K562 (cell line): Measurements from ENCODE around the gene NOD2. TPM values are rescaled to one million over a fixed set of nuclear protein-coding genes. Genes with fewer than 3 reads are reported as not detected.

Experiments used
- ATAC-seq: fragments of 200-7000 bp; cut with Tn5 transposase; 3 replicates; pipeline ENCODE4 v1.9.1; 2020; ENCODE audit warnings: moderate library complexity
- BruUV-seq: library from RNA; stranded (reverse); fragments of 400-500 nt; replicated peaks from 2 replicates; lab custom pipeline; 2021; lab: Mats Ljungman, UMichigan
- CTCF ChIA-PET: fragments of 300-600 bp; formaldehyde crosslinking; extraction: SDS; loops from one replicate; lab custom pipeline; 2021; ENCODE audit warnings: low intra/inter-chr PET ratio; lab: Yijun Ruan, JAX
- POLR2A ChIA-PET: fragments of 300-600, 350-650 bp; sonication (Branson Sonifier 250); formaldehyde crosslinking; extraction: SDS; loops from one replicate; lab custom pipeline; 2021; ENCODE audit warnings: antibody characterized with exemption, inconsistent platforms; lab: Yijun Ruan, JAX
- DNase-seq, 4 experiments: peaks; one replicate each; pipeline versions ENCODE4 v3.0.0 to v3.0.0-alpha.2; 2011 to 2018; ENCODE audit warnings: low spot score in 3 of 4, mixed read lengths in 3 of 4; ENCODE audit errors: extremely low read depth in 1 of 4
- FAIRE-seq: peaks from 2 replicates; lab custom pipeline; 2011; peaks lifted over from hg19 to GRCh38; lab: Jason Lieb, UNC
- H2AFZ ChIP-seq: 2 replicates; pipeline ENCODE4 v1.6.0; 2011; ENCODE audit warnings: low read depth, low read length, control low read depth, inconsistent platforms
- H3K27ac ChIP-seq: fragments of 200-600 bp; 3 replicates; pipeline ENCODE4 v1.8.0; 2011; ENCODE audit warnings: low read depth, mild to moderate bottlenecking, control low read depth, inconsistent platforms, low read length, moderate library complexity, mixed read lengths; ENCODE audit errors: extremely low read depth
- H3K27me3 ChIP-seq, 2 experiments: fragments of 300-600 bp in 1 of 2; 2 replicates in 1 of 2; 3 replicates in 1 of 2; pipeline versions ENCODE4 v1.6.0 to v1.8.0; 2011; ENCODE audit warnings: inconsistent platforms in 2 of 2, low read length in 2 of 2, mild to moderate bottlenecking in 1 of 2, mixed read lengths in 1 of 2, moderate library complexity in 1 of 2; ENCODE audit not compliant: control insufficient read depth in 2 of 2, insufficient read depth in 2 of 2
- H3K36me3 ChIP-seq: fragments of 300-600 bp; 3 replicates; pipeline ENCODE4 v1.8.0; 2011; ENCODE audit warnings: mild to moderate bottlenecking, low read length, inconsistent platforms; ENCODE audit not compliant: control insufficient read depth, insufficient read depth
- H3K4me1 ChIP-seq, 2 experiments: fragments of 200-600 bp in 1 of 2; replicated peaks in 1 of 2; 2 replicates in 1 of 2; 3 replicates in 1 of 2; pipeline versions ENCODE4 v1.5.1 to v1.8.0; 2011; ENCODE audit warnings: inconsistent platforms in 2 of 2, low read length in 2 of 2, mild to moderate bottlenecking in 1 of 2, mixed read lengths in 1 of 2, moderate library complexity in 1 of 2; ENCODE audit not compliant: control insufficient read depth in 2 of 2, insufficient read depth in 2 of 2
- H3K4me2 ChIP-seq: 2 replicates; pipeline ENCODE4 v1.6.1; 2011; ENCODE audit warnings: low read length, control low read depth, inconsistent platforms, mixed read lengths; ENCODE audit not compliant: insufficient read depth
- H3K4me3 ChIP-seq: fragments of 200-600 bp; sonication (generic), shearing (Covaris generic); 2 replicates; pipeline ENCODE4 v1.5.1; 2016; ENCODE audit warnings: control low read depth, inconsistent platforms
- H3K79me2 ChIP-seq: fragments of 200-600 bp; 3 replicates; pipeline ENCODE4 v1.8.0; 2011; ENCODE audit warnings: low read length, inconsistent platforms; ENCODE audit not compliant: control insufficient read depth, insufficient read depth
- H3K9ac ChIP-seq, 2 experiments: 2 replicates each; pipeline versions ENCODE4 v1.6.0 to v1.6.1; 2011; ENCODE audit warnings: low read depth in 2 of 2, low read length in 2 of 2, control low read depth in 1 of 2, inconsistent platforms in 1 of 2, mild to moderate bottlenecking in 1 of 2, mixed read lengths in 1 of 2; ENCODE audit not compliant: insufficient read depth in 1 of 2
- H3K9me1 ChIP-seq: one replicate; pipeline ENCODE4 v1.6.0; 2011; ENCODE audit warnings: inconsistent platforms, mild to moderate bottlenecking, low read length, moderate library complexity; ENCODE audit not compliant: control insufficient read depth, insufficient read depth
- H3K9me3 ChIP-seq: replicated peaks from 2 replicates; pipeline ENCODE4 v1.5.1; 2011; ENCODE audit warnings: low read depth, low read length, inconsistent platforms; ENCODE audit not compliant: control insufficient read depth, insufficient read depth
- H4K20me1 ChIP-seq: replicated peaks from 2 replicates; pipeline ENCODE4 v1.6.1; 2011; ENCODE audit warnings: low read length, inconsistent platforms, mixed read lengths; ENCODE audit not compliant: control insufficient read depth, insufficient read depth
- BDP1 ChIP-seq: IDR thresholded peaks from 3 replicates; pipeline ENCODE4 v1.6.1; 2011; ENCODE audit not compliant: insufficient read length, insufficient read depth
- DDX20 ChIP-seq: fragments of 450-650 bp; IDR thresholded peaks from 2 replicates; pipeline ENCODE4 v1.6.1; 2016; ENCODE audit warnings: missing genetic modification characterization, low read depth, mild to moderate bottlenecking, missing compliant biosample characterization, moderate library complexity
- ESRRA ChIP-seq: fragments of 450-650 bp; IDR thresholded peaks from 2 replicates; pipeline ENCODE4 v1.6.1; 2014; ENCODE audit warnings: low read depth, mild to moderate bottlenecking, moderate library complexity, borderline replicate concordance
- IRF1 ChIP-seq: sonication (generic); formaldehyde crosslinking; IDR thresholded peaks from 2 replicates; pipeline ENCODE4 v1.8.0; 2022; ENCODE audit warnings: missing genetic modification reagents, mild to moderate bottlenecking, borderline replicate concordance
- KAT8 ChIP-seq: fragments of 450-650 bp; IDR thresholded peaks from 2 replicates; pipeline ENCODE4 v1.6.1; 2016; ENCODE audit warnings: low read depth, mild to moderate bottlenecking
- KLF13 ChIP-seq: fragments of 450-650 bp; IDR thresholded peaks from 2 replicates; pipeline ENCODE4 v1.6.1; 2016; ENCODE audit warnings: missing genetic modification characterization, low read depth, mild to moderate bottlenecking, missing compliant biosample characterization, moderate library complexity, borderline replicate concordance
- KLF6 ChIP-seq: fragments of 250-450 bp; sonication (Bioruptor Pico); IDR thresholded peaks from 2 replicates; pipeline ENCODE4 v1.4.0; 2020; ENCODE audit warnings: mild to moderate bottlenecking, moderate library complexity, borderline replicate concordance
- MBD2 ChIP-seq: sonication (generic); IDR thresholded peaks from 2 replicates; pipeline ENCODE4 v1.6.1; 2016; ENCODE audit warnings: low read depth, borderline replicate concordance
- MIER1 ChIP-seq: fragments of 450-650 bp; IDR thresholded peaks from 2 replicates; pipeline ENCODE4 v1.6.1; 2016; ENCODE audit warnings: antibody characterized with exemption, mild to moderate bottlenecking, low read depth
- PHB2 ChIP-seq: fragments of 450-650 bp; IDR thresholded peaks from 2 replicates; pipeline ENCODE4 v1.6.1; 2017; ENCODE audit warnings: low read depth
- RNF2 ChIP-seq: sonication (generic); IDR thresholded peaks from 2 replicates; pipeline ENCODE4 v1.6.1; 2016
- SREBF2 ChIP-seq: sonication (generic); formaldehyde crosslinking; IDR thresholded peaks from 2 replicates; pipeline ENCODE4 v1.4.0; 2020; ENCODE audit warnings: mild to moderate bottlenecking, missing genetic modification reagents
- TAF9B ChIP-seq: fragments of 450-650 bp; IDR thresholded peaks from 2 replicates; pipeline ENCODE4 v1.6.1; 2018; ENCODE audit warnings: mild to moderate bottlenecking; ENCODE audit not compliant: partially characterized antibody
- TCFL5 ChIP-seq: fragments of 250-450 bp; sonication (Bioruptor Pico); conservative IDR thresholded peaks from 2 replicates; pipeline ENCODE4 v1.6.1; 2021; ENCODE audit warnings: mild to moderate bottlenecking, moderate library complexity, matching md5 sums
- U2AF1 ChIP-seq: fragments of 200-400 bp; formaldehyde crosslinking; optimal IDR thresholded peaks from 2 replicates; pipeline ENCODE3; 2017; ENCODE audit warnings: mild to moderate bottlenecking, low read depth, low read length, moderate library complexity
- U2AF2 ChIP-seq: fragments of 200-400 bp; formaldehyde crosslinking; optimal IDR thresholded peaks from 2 replicates; pipeline ENCODE3; 2017; ENCODE audit warnings: low read depth, mild to moderate bottlenecking, low read length
- ZBTB12 ChIP-seq: fragments of 250-450 bp; sonication (Bioruptor Pico); IDR thresholded peaks from 2 replicates; pipeline ENCODE4 v1.4.0; 2020
- ZNF311 ChIP-seq: fragments of 250-450 bp; sonication (Bioruptor Pico); IDR thresholded peaks from 2 replicates; pipeline ENCODE4 v1.4.0; 2020; ENCODE audit warnings: mild to moderate bottlenecking, moderate library complexity
- WGBS: fragments of 100-300 bp; shearing (Covaris generic); methylation state at CpG from one replicate; pipeline ENCODE4 v1.1.6; 2016; ENCODE audit warnings: low coverage, mixed read lengths; ENCODE audit not compliant: insufficient coverage; ENCODE audit errors: missing lambda C conversion rate; 5-methylcytosine and 5-hydroxymethylcytosine counted together
- in situ Hi-C: fragments of 300-500 bp; cut with MboI; formaldehyde crosslinking; loops from 4 replicates; pipeline ENCODE4 v1.15.0; 2018; ENCODE audit warnings: inconsistent platforms, mixed read lengths
- intact Hi-C: fragments of 100-400 bp; cut with micrococcal nuclease; formaldehyde crosslinking; loops from 2 replicates; pipeline ENCODE4 v1.14.2; 2022
- polyA plus RNA-seq, 8 experiments: library from polyadenylated mRNA; depleted of rRNA in 4 of 8; stranded (reverse) in 5 of 8; unstranded in 3 of 8; fragments of >200 nt; fragmentation: Nextera tagmentation in 2 of 8; fragmentation: Illumina TruSeq in 1 of 8; extraction: Ambion mirVana in 2 of 8; extraction: Trizol in 1 of 8; gene quantifications; 2 replicates each; pipeline versions ENCODE4 v1.2.1 to v1.2.3, GENCODE V29; 2011 to 2014; ENCODE audit warnings: inconsistent platforms in 1 of 8, missing spikeins in 1 of 8
- total RNA-seq, 7 experiments: library from RNA; depleted of rRNA in 6 of 7; stranded (reverse); fragments of >200 nt in 6 of 7; fragmentation: Illumina TruSeq in 2 of 7; extraction: Trizol in 2 of 7; gene quantifications; 2 replicates each; pipeline versions ENCODE4 v1.2.1 to v1.2.3, GENCODE V29; 2011 to 2021; ENCODE audit warnings: low replicate concordance in 1 of 7
- TF ChIP-seq, protein P1 (sequence below): IDR thresholded peaks from 2 replicates; pipeline ENCODE4 v1.6.1; 2011; ENCODE audit not compliant: insufficient read length; ENCODE audit errors: extremely low read depth
- TF ChIP-seq, protein P2 (sequence below), 2 experiments: fragments of 450-650 bp in 1 of 2; sonication (generic) in 1 of 2; formaldehyde crosslinking; conservative IDR thresholded peaks; 2 replicates each; pipeline versions ENCODE4 v1.4.0 to v1.8.1; 2020 to 2022; ENCODE audit warnings: mild to moderate bottlenecking in 1 of 2, missing genetic modification reagents in 1 of 2

NOD2 gene
- total and polyA plus RNA-seq, 9 of the 15 experiments (the other 6 are each of a cell fraction or from before 2014, with no cell fraction given): 0.04 TPM; not detected in 8

GRCh38 chr16:50694206-50694605 lies 800 bp downstream of the NOD2 start:
- intact Hi-C loops (no loop called here), in situ Hi-C loops (no loop called here)

More at GRCh38 chr16:50694206-50694605, 800 bp downstream of the NOD2 start:
- Histone ChIP-seq H3K36me3 (no peaks in the 10 kb centered on the region), H3K4me3 (no peak overlapping the region), H3K27me3 (peaks cover 0 to 27% of the 10 kb centered on the region in 2 experiments; a peak in 2 of 5 replicates), H3K27ac (no peak overlapping the region), H2AFZ (no peak overlapping the region), H3K9ac (no peak overlapping the region), H4K20me1 (no peaks in the 10 kb centered on the region; the same call in 1 of the 2 replicates), H3K79me2 (no peaks in the 10 kb centered on the region), H3K4me2 (no peak overlapping the region), H3K9me1 (no peaks in the 10 kb centered on the region), H3K4me1 (peaks cover 9% of the 10 kb centered on the region in 2 experiments; a peak in 4 of 5 replicates), H3K9me3 (no peaks in the 10 kb centered on the region)
- no peak for ATAC-seq
- 8% methylated on average over 2 of the region's 2 CpGs for WGBS
- FAIRE-seq: no peak
- no peak for DNase-seq
- POLR2A ChIA-PET: no interaction called here
- CTCF ChIA-PET: no interaction called here
- TF ChIP-seq KLF6 (CRISPR knock-in tag) (no peak), MBD2 (no peak), DDX20 (no peak), TAF9B (no peak), SREBF2 (CRISPR knock-in tag) (no peak), ZNF311 (no peak), PHB2 (no peak), IRF1 (CRISPR knock-in tag) (no peak), MIER1 (no peak), TCFL5 (no peak), ESRRA (no peak), BDP1 (no peak), ZBTB12 (CRISPR knock-in tag) (no peak), KLF13 (tag) (no peak), U2AF1 (no peak), KAT8 (no peak), RNF2 (no peak), U2AF2 (no peak)
- TF ChIP-seq, protein P1, sequence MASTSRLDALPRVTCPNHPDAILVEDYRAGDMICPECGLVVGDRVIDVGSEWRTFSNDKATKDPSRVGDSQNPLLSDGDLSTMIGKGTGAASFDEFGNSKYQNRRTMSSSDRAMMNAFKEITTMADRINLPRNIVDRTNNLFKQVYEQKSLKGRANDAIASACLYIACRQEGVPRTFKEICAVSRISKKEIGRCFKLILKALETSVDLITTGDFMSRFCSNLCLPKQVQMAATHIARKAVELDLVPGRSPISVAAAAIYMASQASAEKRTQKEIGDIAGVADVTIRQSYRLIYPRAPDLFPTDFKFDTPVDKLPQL: no peak
- TF ChIP-seq, protein P2, sequence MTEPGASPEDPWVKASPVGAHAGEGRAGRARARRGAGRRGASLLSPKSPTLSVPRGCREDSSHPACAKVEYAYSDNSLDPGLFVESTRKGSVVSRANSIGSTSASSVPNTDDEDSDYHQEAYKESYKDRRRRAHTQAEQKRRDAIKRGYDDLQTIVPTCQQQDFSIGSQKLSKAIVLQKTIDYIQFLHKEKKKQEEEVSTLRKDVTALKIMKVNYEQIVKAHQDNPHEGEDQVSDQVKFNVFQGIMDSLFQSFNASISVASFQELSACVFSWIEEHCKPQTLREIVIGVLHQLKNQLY (CRISPR knock-in tag; conservative IDR thresholded peaks at IDR 0.05): no peak
- no TSS peak for BruUV-seq
